ENCODE data around the gene CCR7. TPM values are rescaled to one million over a fixed set of nuclear protein-coding genes. Genes with fewer than 3 reads are reported as not detected.

CCR7 gene
- 7.1 TPM for total RNA-seq
- polyA plus RNA-seq (ENCODE audit: insufficient read depth, low read depth, low replicate concordance), result 0.17 TPM
- long read RNA-seq, donor 1, result 0 reads
- long read RNA-seq, donor 2, result 0 reads
- long read RNA-seq, donor 3, result 0 reads
- long read RNA-seq, donor 4, result 0 reads
- long read RNA-seq, donor 5, result 0 reads
- long read RNA-seq, donor 6, result 0 reads
- long read RNA-seq, donor 7, partial matches to known transcripts, result 0 of 5 reads
- long read RNA-seq, donor 7, other reads (novel, unspliced or antisense), result 2 of 5 reads
- long read RNA-seq, donor 8, partial matches to known transcripts, result 0 of 1 reads
- long read RNA-seq, donor 8, other reads (novel, unspliced or antisense), result 0 of 1 reads
- long read RNA-seq, donor 9, result 0 reads
- long read RNA-seq, donor 10, result 0 reads

DNA sequence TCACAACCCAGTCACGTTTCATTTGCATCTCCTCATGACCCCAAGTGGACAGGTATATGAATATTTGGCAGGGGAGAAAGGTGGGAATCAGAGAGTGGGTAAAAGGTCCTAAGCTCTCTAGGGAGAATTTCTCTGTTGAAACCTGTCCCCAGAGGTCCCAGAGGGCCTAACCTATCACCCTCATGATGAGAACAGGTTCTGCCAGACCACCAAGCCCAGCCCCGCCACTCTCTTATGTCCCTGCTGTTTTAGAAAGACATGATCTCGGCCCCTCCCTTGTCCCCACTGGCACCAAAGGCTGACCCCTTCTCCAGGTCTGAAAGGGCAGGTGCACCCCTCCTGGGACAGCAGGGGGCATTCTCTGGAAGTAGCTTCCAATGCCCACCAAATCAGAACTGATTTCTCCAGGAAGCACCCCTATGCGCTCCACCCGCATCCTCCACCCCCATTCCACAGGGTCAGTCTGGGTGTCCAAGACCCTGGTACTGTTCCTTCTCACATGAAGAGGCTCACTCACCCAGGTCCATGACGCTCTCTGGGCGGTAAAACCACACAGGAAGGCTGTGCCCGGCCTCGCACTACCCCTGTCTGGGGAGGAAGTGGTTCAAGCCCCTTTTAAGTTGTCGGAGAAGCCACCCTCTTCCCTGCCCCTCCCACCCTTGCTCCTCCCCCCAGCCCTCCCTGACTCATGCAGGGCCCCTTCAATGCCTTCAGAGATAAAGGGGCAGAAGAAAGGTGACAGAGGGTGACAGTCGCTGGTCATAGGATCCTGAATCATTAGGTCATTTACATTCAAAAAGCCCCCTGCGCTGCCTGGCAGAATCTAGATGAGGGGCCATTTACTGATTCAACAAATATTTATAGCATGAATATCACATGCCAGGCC lies at the start of gene CCR7:
TSS of gene CCR7 (minus strand) at position 590 of the 886 bp plus-strand sequence. CDS start at position 527, 63 bp downstream.
- intact Hi-C loops (cut with DNase I), result no loop called here
- DNase-seq, result peak in 1 of 5 donors; percentile 3
- Histone ChIP-seq H3K9ac (ENCODE audit: low read length in 3 of 3) (no peak within 1 kb of the TSS), H3K36me3 (ENCODE audit: control insufficient read depth in 2 of 3, insufficient read depth in 3 of 3, low read length in 3 of 3) (no peaks in the 10 kb centered on the region), H3K4me1 (ENCODE audit: control insufficient read depth in 2 of 3, insufficient read depth in 2 of 3, low read depth in 1 of 3, low read length in 3 of 3) (peaks cover 0 to 10% (median 5%) of the 10 kb centered on the region in 3 donors), H3K27me3 (ENCODE audit: control insufficient read depth, insufficient read depth, low read length) (no peaks in the 10 kb centered on the region), H3K27ac (ENCODE audit: low read depth in 2 of 2, low read length in 2 of 2) (no peak within 1 kb of the TSS), H3K4me3 (ENCODE audit: low read length in 3 of 3) (no peak within 1 kb of the TSS), H3K9me3 (ENCODE audit: control insufficient read depth in 2 of 3, insufficient read depth in 1 of 3, low read length in 3 of 3) (no peaks in the 10 kb centered on the region)
- no peak for TF ChIP-seq CTCF (IDR thresholded peaks at IDR 0.05; ENCODE audit: borderline replicate concordance, extremely low read depth, insufficient read depth)
- no peak for FAIRE-seq

DNA sequence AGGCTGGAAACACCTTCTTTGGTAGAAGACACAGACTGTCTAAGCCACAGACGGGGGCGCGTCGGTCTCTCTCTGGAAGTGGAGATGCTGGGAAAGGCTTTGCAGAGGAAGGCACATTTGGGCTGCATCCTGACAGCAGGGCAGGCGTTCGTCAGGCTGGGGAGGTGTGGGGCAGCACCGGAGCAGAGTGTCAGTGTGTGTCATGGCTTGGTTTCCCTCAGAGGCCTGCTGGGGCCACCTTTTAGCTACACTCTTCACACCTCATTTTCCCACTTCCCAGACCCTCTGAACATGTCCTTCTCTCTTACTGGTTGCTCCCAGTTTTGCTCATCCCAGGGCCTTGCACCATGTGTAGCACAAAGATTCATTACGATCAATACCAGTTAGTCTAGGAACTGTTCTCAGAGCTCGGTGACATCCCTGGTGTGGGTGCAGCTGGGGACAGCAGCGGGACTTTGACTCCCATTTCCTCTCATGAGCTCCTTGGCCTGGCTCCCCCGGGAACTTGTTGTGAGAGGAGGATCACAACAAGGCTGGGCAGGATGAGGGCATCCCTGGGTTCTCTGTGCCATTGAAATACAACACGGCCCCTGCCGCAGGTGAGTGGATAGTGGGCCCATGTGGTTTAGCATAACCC lies 49.3 kb upstream of the CCR7 start:
- Histone ChIP-seq H3K9me3 (ENCODE audit: control insufficient read depth in 2 of 3, insufficient read depth in 1 of 3, low read length in 3 of 3) (no peaks in the 10 kb centered on the region), H3K27ac (ENCODE audit: low read depth in 2 of 2, low read length in 2 of 2) (peak overlapping the region in 1 of 2 donors; percentile 32), H3K4me3 (ENCODE audit: low read length in 3 of 3) (no peak overlapping the region), H3K27me3 (ENCODE audit: control insufficient read depth, insufficient read depth, low read length) (no peaks in the 10 kb centered on the region), H3K9ac (ENCODE audit: low read length in 3 of 3) (no peak overlapping the region), H3K36me3 (ENCODE audit: control insufficient read depth in 2 of 3, insufficient read depth in 3 of 3, low read length in 3 of 3) (no peaks in the 10 kb centered on the region), H3K4me1 (ENCODE audit: control insufficient read depth in 2 of 3, insufficient read depth in 2 of 3, low read depth in 1 of 3, low read length in 3 of 3) (peaks cover 0 to 14% (median 0%) of the 10 kb centered on the region in 3 donors)
- intact Hi-C loops (cut with DNase I), result loop anchor here (10.0 kb wide), 1 partner anchor 170 kb away; the partner anchor contains the start of gene KRT27
- FAIRE-seq (no peak), DNase-seq (no peak)
- TF ChIP-seq CTCF (IDR thresholded peaks at IDR 0.05; ENCODE audit: borderline replicate concordance, extremely low read depth, insufficient read depth), result no peak

- Histone ChIP-seq H3K27me3 (ENCODE audit: control insufficient read depth, insufficient read depth, low read length) (no peaks in the 10 kb centered on the region), H3K9ac (ENCODE audit: low read length in 3 of 3) (no peak overlapping the region), H3K4me1 (ENCODE audit: control insufficient read depth in 2 of 3, insufficient read depth in 2 of 3, low read depth in 1 of 3, low read length in 3 of 3) (peaks cover 0 to 14% (median 0%) of the 10 kb centered on the region in 3 donors), H3K27ac (ENCODE audit: low read depth in 2 of 2, low read length in 2 of 2) (peak overlapping the region in 1 of 2 donors; percentile 7), H3K36me3 (ENCODE audit: control insufficient read depth in 2 of 3, insufficient read depth in 3 of 3, low read length in 3 of 3) (no peaks in the 10 kb centered on the region), H3K9me3 (ENCODE audit: control insufficient read depth in 2 of 3, insufficient read depth in 1 of 3, low read length in 3 of 3) (no peaks in the 10 kb centered on the region), H3K4me3 (ENCODE audit: low read length in 3 of 3) (no peak overlapping the region)
- DNase-seq (no peak), FAIRE-seq (no peak)
- intact Hi-C loops (cut with DNase I), result loop anchor here (10.0 kb wide), 1 partner anchor 171 kb away; the partner anchor contains the start of gene KRT27
- no peak for TF ChIP-seq CTCF (IDR thresholded peaks at IDR 0.05; ENCODE audit: borderline replicate concordance, extremely low read depth, insufficient read depth)
Observed at GRCh38 chr17:40613467-40614154, 48.3 kb upstream of the CCR7 start.
